MCF 10A (cell line): ENCODE measurements around the gene CUEDC1. TPM values are rescaled to one million over a fixed set of nuclear protein-coding genes. Genes with fewer than 3 reads are reported as not detected.

Experiments used
- BruUV-seq: library from RNA; stranded (reverse); fragments of 400-500 nt; replicated peaks from 2 replicates; lab custom pipeline; 2021; lab: Mats Ljungman, UMichigan
- CTCF ChIA-PET: fragments of 300-600 bp; sonication (Branson Sonifier 250); formaldehyde crosslinking; extraction: SDS; loops from one replicate; lab custom pipeline; 2021; ENCODE audit warnings: antibody characterized with exemption, inconsistent platforms; lab: Yijun Ruan, JAX
- POLR2A ChIA-PET: fragments of 300-600, 350-650 bp; sonication (Branson Sonifier 250); formaldehyde crosslinking; extraction: SDS; loops from one replicate; lab custom pipeline; 2020; ENCODE audit warnings: antibody characterized with exemption, inconsistent platforms; lab: Yijun Ruan, JAX
- DNase-seq: peaks from one replicate; pipeline ENCODE4 v3.0.0-alpha.2; 2018; ENCODE audit not compliant: unreplicated experiment
- H3K27ac Mint-ChIP-seq: one replicate; pipeline ENCODE4 v1.8.0; 2022; ENCODE audit warnings: mild to moderate bottlenecking, low read depth, mixed read lengths; ENCODE audit not compliant: unreplicated experiment
- H3K27me3 Mint-ChIP-seq: one replicate; pipeline ENCODE4 v1.8.0; 2022; ENCODE audit warnings: mixed read lengths; ENCODE audit not compliant: insufficient read depth, unreplicated experiment
- H3K36me3 Mint-ChIP-seq: one replicate; pipeline ENCODE4 v1.8.0; 2022; ENCODE audit warnings: mild to moderate bottlenecking, moderate library complexity, mixed read lengths; ENCODE audit not compliant: insufficient read depth, unreplicated experiment
- H3K4me1 Mint-ChIP-seq: one replicate; pipeline ENCODE4 v1.8.0; 2022; ENCODE audit warnings: mixed read lengths; ENCODE audit not compliant: insufficient read depth, unreplicated experiment
- H3K4me3 Mint-ChIP-seq: one replicate; pipeline ENCODE4 v1.8.0; 2022; ENCODE audit warnings: mild to moderate bottlenecking, moderate library complexity, mixed read lengths; ENCODE audit not compliant: unreplicated experiment
- H3K9me3 Mint-ChIP-seq: one replicate; pipeline ENCODE4 v1.8.0; 2022; ENCODE audit warnings: mixed read lengths; ENCODE audit not compliant: unreplicated experiment
- CTCF ChIP-seq: fragments of 200-600 bp; IDR thresholded peaks from one replicate; pipeline ENCODE4 v1.8.0; 2022; ENCODE audit warnings: antibody characterized with exemption, mild to moderate bottlenecking; ENCODE audit not compliant: unreplicated experiment
- intact Hi-C: fragments of 100-400 bp; cut with micrococcal nuclease; formaldehyde crosslinking; loops from 2 replicates; pipeline ENCODE4 v1.14.1; 2022
- total RNA-seq: library from RNA; stranded (reverse); gene quantifications from 2 replicates; pipeline ENCODE4 v1.2.3, GENCODE V29; 2022

The CUEDC1 gene
- total RNA-seq, 1 experiment from 2014 or later: 15.6 TPM

GRCh38 chr17:57902117-57902799 is 53.0 kb downstream of the CUEDC1 start:
- no peaks in the 10 kb centered on the region for H3K27me3 Mint-ChIP-seq
- POLR2A ChIA-PET: interaction anchor here (0.6 to 7.6 kb wide), 18 partner anchors 10 to 1884 kb away, joined by 3 to 102 read pairs (median 8); partner anchors contain the start of genes MRPS23, SRSF1 and VEZF1
- intact Hi-C loops: loop anchor here (2.0 to 5.0 kb wide), 2 partner anchors 35 to 47 kb away; no protein-coding TSS in a partner anchor
- peaks cover 49% of the 10 kb centered on the region for H3K4me1 Mint-ChIP-seq
- no TSS peak for BruUV-seq
- TF ChIP-seq CTCF: no peak
- no peaks in the 10 kb centered on the region for H3K9me3 Mint-ChIP-seq
- H3K27ac Mint-ChIP-seq: peak overlapping the region; percentile 23
- no peak for DNase-seq
- no peak overlapping the region for H3K4me3 Mint-ChIP-seq
- H3K36me3 Mint-ChIP-seq: peaks cover 7% of the 10 kb centered on the region
- CTCF ChIA-PET: interaction anchor here (0.7 to 5.2 kb wide), 9 partner anchors 9 to 84 kb away, joined by 3 to 23 read pairs (median 4); no protein-coding TSS in a partner anchor

- H3K27ac Mint-ChIP-seq: peak overlapping the region; percentile 23
- H3K9me3 Mint-ChIP-seq: no peaks in the 10 kb centered on the region
- no peaks in the 10 kb centered on the region for H3K27me3 Mint-ChIP-seq
- DNase-seq: peak; percentile 89
- H3K4me1 Mint-ChIP-seq: peaks cover 49% of the 10 kb centered on the region
- no peak overlapping the region for H3K4me3 Mint-ChIP-seq
- ChIA-PET CTCF (interaction anchor here (0.7 to 5.2 kb wide), 9 partner anchors 10 to 101 kb away, joined by 3 to 21 read pairs (median 6); no protein-coding TSS in a partner anchor), POLR2A (interaction anchor here (0.6 to 7.6 kb wide), 16 partner anchors 9 to 911 kb away, joined by 3 to 102 read pairs (median 6); partner anchors contain the start of genes MRPS23, SRSF1 and VEZF1)
- intact Hi-C loops: loop anchor here (5.0 kb wide), 1 partner anchor 34 kb away; no protein-coding TSS in a partner anchor
- BruUV-seq: no TSS peak
- peaks cover 7% of the 10 kb centered on the region for H3K36me3 Mint-ChIP-seq
- no peak for TF ChIP-seq CTCF
Observed at GRCh38 chr17:57900991-57901743, 54.0 kb downstream of the CUEDC1 start.

GRCh38 chr17:57899822-57900221 is 55.4 kb downstream of the CUEDC1 start:
- Mint-ChIP-seq H3K4me1 (peaks cover 44% of the 10 kb centered on the region), H3K4me3 (no peak overlapping the region), H3K27me3 (no peaks in the 10 kb centered on the region), H3K27ac (peak overlapping the region; percentile 57), H3K36me3 (peaks cover 7% of the 10 kb centered on the region), H3K9me3 (no peaks in the 10 kb centered on the region)
- intact Hi-C loops: loop anchor here (5.0 kb wide), 1 partner anchor 33 kb away; no protein-coding TSS in a partner anchor
- no peak for TF ChIP-seq CTCF
- no TSS peak for BruUV-seq
- DNase-seq: no peak
- POLR2A ChIA-PET: interaction anchor here (0.7 to 7.6 kb wide), 15 partner anchors 8 to 910 kb away, joined by 3 to 102 read pairs (median 6); partner anchors contain the start of gene MRPS23
- CTCF ChIA-PET: interaction anchor here (0.6 to 5.2 kb wide), 13 partner anchors 21 to 213 kb away, joined by 3 to 21 read pairs (median 5); no protein-coding TSS in a partner anchor
